ENCODE results near the gene GSS.

GRCh38 chr20:34894723-34895122, 60.9 kb downstream of the GSS start:
- TF ChIP-seq POLR2AphosphoS5 (IDR thresholded peaks at IDR 0.05; ENCODE audit: low read depth, low read length) (no peak), POLR2A (IDR thresholded peaks at IDR 0.05; ENCODE audit: low read depth, low read length) (no peak), TAF1 (IDR thresholded peaks at IDR 0.05; ENCODE audit: low read depth, low read length) (no peak), PAX5 (IDR thresholded peaks at IDR 0.05; ENCODE audit: insufficient read depth, low read length, severe bottlenecking) (no peak), SPI1 (IDR thresholded peaks at IDR 0.05; ENCODE audit: low read depth, low read length) (no peak)
